Activated CD8-positive, alpha-beta T cell treated with anti-CD3 and anti-CD28 coated beads, Interleukin-2, amount 10 ng/mL, durations not matched to agents 7 days and 5 days (primary cell): ENCODE data around the gene MOGAT1. TPM values are rescaled to one million over a fixed set of nuclear protein-coding genes. Genes with fewer than 3 reads are reported as not detected.
"Not testable (repeated sequence)": the region's sequence is repeated elsewhere in the genome, so short reads cannot be mapped to it uniquely, and the experiment has no call there.

Experiments used
- ATAC-seq: fragments of 150-1000 bp; cut with Tn5 transposase; one replicate; pipeline ENCODE4 v1.10.0; 2021; ENCODE audit warnings: moderate library complexity
- CTCF ChIA-PET: fragments of 350-600 bp; sonication (Branson Sonifier 250); formaldehyde crosslinking; loops from one replicate; lab custom pipeline; 2021; ENCODE audit warnings: antibody characterized with exemption; lab: Charles Lee
- POLR2A ChIA-PET: fragments of 350-600 bp; sonication (Branson Sonifier 250); formaldehyde crosslinking; loops from one replicate; lab custom pipeline; 2021; ENCODE audit warnings: antibody characterized with exemption; lab: Charles Lee
- DNase-seq: peaks from one replicate; pipeline ENCODE4 v3.0.0-alpha.2; 2020
- H3K27ac Mint-ChIP-seq: one replicate; pipeline ENCODE4 v1.8.0; 2021; ENCODE audit warnings: mild to moderate bottlenecking, mixed read lengths
- H3K27me3 Mint-ChIP-seq: one replicate; pipeline ENCODE4 v1.8.0; 2021; ENCODE audit warnings: low read depth, mixed read lengths
- H3K36me3 Mint-ChIP-seq: one replicate; pipeline ENCODE4 v1.8.0; 2021; ENCODE audit warnings: low read depth, mixed read lengths
- H3K4me1 Mint-ChIP-seq: one replicate; pipeline ENCODE4 v1.8.0; 2021; ENCODE audit warnings: low read depth, mixed read lengths
- H3K4me3 Mint-ChIP-seq: one replicate; pipeline ENCODE4 v1.8.0; 2021; ENCODE audit warnings: mild to moderate bottlenecking, mixed read lengths
- H3K9me3 Mint-ChIP-seq: one replicate; pipeline ENCODE4 v1.8.0; 2022; ENCODE audit warnings: mixed read lengths; ENCODE audit not compliant: insufficient read depth
- total RNA-seq, 2 experiments: library from RNA; stranded (reverse); gene quantifications; one replicate each; pipeline ENCODE4 v1.2.3, GENCODE V29; 2021

Gene MOGAT1
- total RNA-seq, 2 experiments from 2014 or later: not detected

- no peaks in the 10 kb centered on the region for H3K9me3 Mint-ChIP-seq
- H3K36me3 Mint-ChIP-seq: no peaks in the 10 kb centered on the region
- H3K4me1 Mint-ChIP-seq: peaks cover 23% of the 10 kb centered on the region
- no peak overlapping the region for H3K27ac Mint-ChIP-seq
- no peak for DNase-seq
- peaks cover 36% of the 10 kb centered on the region for H3K27me3 Mint-ChIP-seq
- H3K4me3 Mint-ChIP-seq: no peak overlapping the region
- CTCF ChIA-PET: interaction anchor here (1.2 to 4.8 kb wide), 3 partner anchors 10 to 228 kb away, joined by 3 to 24 read pairs (median 5); no protein-coding TSS in a partner anchor
- ATAC-seq: no peak
- POLR2A ChIA-PET: interaction anchor here (0.6 kb wide), 1 partner anchor 42 kb away, joined by 3 read pairs; no protein-coding TSS in a partner anchor
Observed at GRCh38 chr2:222711315-222711940, 40.0 kb downstream of the MOGAT1 start.

DNA sequence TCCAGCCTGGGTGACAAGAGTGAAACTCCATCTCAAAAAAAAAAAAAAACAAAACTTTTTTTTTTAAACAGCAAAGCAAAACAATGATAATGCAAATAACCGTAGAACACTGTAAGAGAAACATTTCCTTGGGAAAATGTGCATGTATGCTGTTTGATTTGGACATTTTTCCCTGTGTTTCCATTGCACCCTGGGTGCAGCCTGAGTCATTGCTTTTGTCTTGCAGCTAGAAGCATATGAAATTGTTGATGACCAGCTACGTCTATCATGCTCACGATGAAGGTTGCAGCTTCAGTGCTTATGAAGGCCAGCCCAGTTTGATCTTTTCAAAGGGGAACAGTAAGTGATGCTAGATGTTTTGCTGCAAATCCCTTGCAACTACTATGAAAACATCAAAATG, 41.5 kb downstream of the MOGAT1 start:
- no peak for DNase-seq
- H3K9me3 Mint-ChIP-seq: no peaks in the 10 kb centered on the region
- H3K36me3 Mint-ChIP-seq: no peaks in the 10 kb centered on the region
- POLR2A ChIA-PET: no interaction called here
- H3K4me3 Mint-ChIP-seq: no peak overlapping the region
- ATAC-seq: no peak
- no peak overlapping the region for H3K27ac Mint-ChIP-seq
- CTCF ChIA-PET: interaction anchor here (1.0 to 1.4 kb wide), 3 partner anchors 9 to 259 kb away, joined by 3 to 4 read pairs (median 3); no protein-coding TSS in a partner anchor
- H3K4me1 Mint-ChIP-seq: peaks cover 12% of the 10 kb centered on the region
- peaks cover 29% of the 10 kb centered on the region for H3K27me3 Mint-ChIP-seq

DNA sequence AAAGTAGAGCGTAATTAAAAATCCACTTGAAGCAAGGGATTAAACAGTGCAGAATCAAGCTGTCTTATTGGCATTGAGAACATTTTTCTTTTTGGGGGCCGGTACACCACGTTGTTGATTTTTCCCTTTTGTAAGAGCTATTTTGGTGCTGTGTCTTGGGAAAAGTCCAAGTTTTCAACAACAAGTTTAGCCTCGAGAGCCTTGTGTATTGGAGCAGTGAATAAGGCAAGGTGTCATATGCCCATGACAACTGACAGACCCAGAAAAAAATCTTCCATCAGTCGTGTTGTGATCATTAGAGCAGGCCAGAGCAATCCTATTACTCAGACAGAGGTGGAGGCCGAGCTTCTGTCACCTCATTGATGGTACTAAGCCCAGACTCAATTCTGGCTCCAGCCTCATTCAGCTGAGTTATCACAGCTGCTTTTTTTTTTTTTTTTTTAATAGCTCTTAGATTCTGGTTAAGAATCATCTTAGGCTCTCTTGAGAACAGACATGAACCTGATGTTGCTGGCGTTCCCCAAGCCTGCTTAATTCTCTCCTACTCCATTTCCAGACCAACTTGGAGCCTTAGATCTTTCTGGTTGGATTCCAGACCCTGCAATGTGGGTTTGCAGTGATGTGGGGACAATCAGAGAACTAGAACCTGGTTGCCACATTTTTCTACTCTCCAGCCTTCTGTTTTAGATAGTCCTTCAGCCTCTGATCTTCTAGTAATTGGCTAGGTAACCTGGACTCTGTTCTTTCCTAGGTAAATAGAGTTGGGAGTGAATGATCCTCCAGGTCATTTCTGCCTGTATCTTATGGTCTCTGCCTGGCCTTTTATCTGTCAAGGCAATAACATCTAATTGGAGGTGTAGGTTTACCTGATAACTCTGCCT, 43.1 kb downstream of the MOGAT1 start:
- Mint-ChIP-seq H3K27me3 (peaks cover 23% of the 10 kb centered on the region), H3K36me3 (no peaks in the 10 kb centered on the region)

DNA sequence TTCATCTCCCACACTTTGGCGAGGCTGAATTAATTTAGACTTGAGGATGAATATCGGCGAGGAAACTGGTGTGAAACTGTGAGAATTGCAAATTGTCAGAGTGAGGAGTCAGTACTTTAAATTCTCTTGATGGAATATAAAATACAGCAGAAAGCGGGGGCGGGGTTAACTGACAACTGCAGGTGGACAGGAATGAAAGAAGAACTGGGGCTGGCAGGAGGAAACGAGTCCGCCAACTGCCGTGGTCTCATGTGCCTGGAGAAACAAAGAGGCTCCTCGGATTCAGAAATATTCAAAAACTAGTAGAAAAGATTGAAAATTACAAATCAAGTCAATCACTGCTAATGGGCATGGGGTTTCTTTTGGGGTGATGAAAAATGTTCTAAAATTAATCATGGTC, 44.3 kb downstream of the MOGAT1 start:
- CTCF ChIA-PET: no interaction called here

More for the DNA sequence above, 43.1 kb downstream of the MOGAT1 start:
- DNase-seq (no peak), ATAC-seq (no peak)
- Mint-ChIP-seq H3K27ac (no peak overlapping the region), H3K4me3 (no peak overlapping the region), H3K9me3 (no peaks in the 10 kb centered on the region), H3K4me1 (peaks cover 3% of the 10 kb centered on the region)
- ChIA-PET POLR2A (interaction anchor here (0.6 kb wide), 1 partner anchor 12 kb away, joined by 6 read pairs; no protein-coding TSS in a partner anchor), CTCF (interaction anchor here (0.6 to 1.4 kb wide), 2 partner anchors 186 to 225 kb away, joined by 3 to 4 read pairs; no protein-coding TSS in a partner anchor)

GRCh38 chr2:222719787-222720186, 48.3 kb downstream of the MOGAT1 start:
- not testable (repeated sequence) for ATAC-seq, H3K4me3 Mint-ChIP-seq

More for the DNA sequence above, 44.3 kb downstream of the MOGAT1 start:
- DNase-seq (no peak), ATAC-seq (no peak)
- H3K9me3 Mint-ChIP-seq: no peaks in the 10 kb centered on the region
- POLR2A ChIA-PET: no interaction called here
- peaks cover 3% of the 10 kb centered on the region for H3K4me1 Mint-ChIP-seq
- no peak overlapping the region for H3K4me3 Mint-ChIP-seq
- no peak overlapping the region for H3K27ac Mint-ChIP-seq
- H3K36me3 Mint-ChIP-seq: no peaks in the 10 kb centered on the region
- peaks cover 23% of the 10 kb centered on the region for H3K27me3 Mint-ChIP-seq

DNA sequence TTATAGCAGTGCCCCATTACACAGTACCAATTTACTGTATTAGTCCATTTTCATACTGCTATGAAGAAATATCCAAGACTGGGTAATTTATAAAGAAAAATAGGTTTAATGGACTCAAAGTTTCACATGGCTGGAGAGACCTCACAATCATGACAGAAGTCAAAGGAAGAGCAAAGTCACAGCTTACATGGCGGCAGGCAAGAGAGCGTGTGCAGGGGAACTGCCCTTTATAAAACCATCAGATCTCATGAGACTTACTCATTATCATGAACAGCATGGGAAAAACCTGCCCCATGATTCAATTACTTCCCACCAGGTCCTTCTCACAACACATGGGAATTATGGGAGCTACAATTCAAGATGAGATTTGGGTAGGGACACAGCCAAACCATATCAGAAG, 50.1 kb downstream of the MOGAT1 start:
- H3K4me1 Mint-ChIP-seq, H3K4me3 Mint-ChIP-seq, POLR2A ChIA-PET, ATAC-seq, H3K36me3 Mint-ChIP-seq, DNase-seq, H3K9me3 Mint-ChIP-seq, H3K27ac Mint-ChIP-seq, H3K27me3 Mint-ChIP-seq: not testable (repeated sequence)
- CTCF ChIA-PET: interaction anchor here (0.8 to 2.0 kb wide), 3 partner anchors 8 to 10 kb away, joined by 3 to 5 read pairs (median 5); no protein-coding TSS in a partner anchor

More at GRCh38 chr2:222719787-222720186, 48.3 kb downstream of the MOGAT1 start:
- POLR2A ChIA-PET, H3K27ac Mint-ChIP-seq, DNase-seq, CTCF ChIA-PET, H3K36me3 Mint-ChIP-seq, H3K27me3 Mint-ChIP-seq, H3K9me3 Mint-ChIP-seq: not testable (repeated sequence)
- peaks cover 10% of the 10 kb centered on the region for H3K4me1 Mint-ChIP-seq

DNA sequence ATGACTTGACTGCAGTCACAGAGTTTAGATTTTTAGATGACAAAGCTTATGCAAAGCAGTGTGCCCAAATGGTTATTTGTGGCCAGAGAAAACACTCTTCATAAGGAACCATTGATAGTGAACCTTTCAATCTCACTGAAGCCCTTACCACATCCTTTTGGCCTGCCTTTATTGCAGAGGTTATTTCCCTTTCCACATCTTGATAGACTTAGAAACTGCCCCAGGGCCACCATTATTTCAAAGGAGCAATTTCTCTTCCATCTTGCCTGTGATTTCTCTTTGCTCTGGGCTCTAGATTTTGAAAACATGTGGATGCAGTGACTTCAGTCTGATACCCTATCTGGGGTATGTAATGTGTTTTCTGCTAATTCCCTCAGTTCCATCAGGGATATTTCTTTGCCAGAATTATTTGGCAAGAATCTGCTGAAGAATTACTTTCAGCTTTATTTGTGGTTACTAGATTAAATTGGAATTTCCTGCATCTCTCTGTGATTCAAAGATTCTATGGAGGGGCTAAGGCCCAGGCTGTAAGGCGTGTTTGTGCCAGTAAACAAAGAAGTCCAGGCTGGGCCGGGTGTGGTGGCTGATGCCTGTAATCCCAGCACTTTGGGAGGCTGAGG, 51.0 kb downstream of the MOGAT1 start:
- Mint-ChIP-seq H3K27ac (no peak overlapping the region), H3K9me3 (no peaks in the 10 kb centered on the region), H3K36me3 (no peaks in the 10 kb centered on the region), H3K4me1 (peaks cover 7% of the 10 kb centered on the region), H3K27me3 (no peaks in the 10 kb centered on the region), H3K4me3 (no peak overlapping the region)
- no peak for ATAC-seq
- ChIA-PET POLR2A (no interaction called here), CTCF (interaction anchor here (0.8 to 2.0 kb wide), 3 partner anchors 9 to 11 kb away, joined by 3 to 5 read pairs (median 5); no protein-coding TSS in a partner anchor)
- DNase-seq: no peak

- Mint-ChIP-seq H3K36me3 (no peaks in the 10 kb centered on the region), H3K27ac (no peak overlapping the region), H3K9me3 (no peaks in the 10 kb centered on the region), H3K27me3 (no peaks in the 10 kb centered on the region), H3K4me1 (peaks cover 7% of the 10 kb centered on the region), H3K4me3 (no peak overlapping the region)
- ChIA-PET POLR2A (no interaction called here), CTCF (interaction anchor here (1.9 kb wide), 1 partner anchor 33 kb away, joined by 6 read pairs; no protein-coding TSS in a partner anchor)
- DNase-seq: no peak
- ATAC-seq: no peak
Observed at GRCh38 chr2:222724208-222724607, 52.8 kb downstream of the MOGAT1 start.

GRCh38 chr2:222728621-222729020, 57.2 kb downstream of the MOGAT1 start:
- no peak for ATAC-seq
- H3K27me3 Mint-ChIP-seq: peaks cover 13% of the 10 kb centered on the region

DNA sequence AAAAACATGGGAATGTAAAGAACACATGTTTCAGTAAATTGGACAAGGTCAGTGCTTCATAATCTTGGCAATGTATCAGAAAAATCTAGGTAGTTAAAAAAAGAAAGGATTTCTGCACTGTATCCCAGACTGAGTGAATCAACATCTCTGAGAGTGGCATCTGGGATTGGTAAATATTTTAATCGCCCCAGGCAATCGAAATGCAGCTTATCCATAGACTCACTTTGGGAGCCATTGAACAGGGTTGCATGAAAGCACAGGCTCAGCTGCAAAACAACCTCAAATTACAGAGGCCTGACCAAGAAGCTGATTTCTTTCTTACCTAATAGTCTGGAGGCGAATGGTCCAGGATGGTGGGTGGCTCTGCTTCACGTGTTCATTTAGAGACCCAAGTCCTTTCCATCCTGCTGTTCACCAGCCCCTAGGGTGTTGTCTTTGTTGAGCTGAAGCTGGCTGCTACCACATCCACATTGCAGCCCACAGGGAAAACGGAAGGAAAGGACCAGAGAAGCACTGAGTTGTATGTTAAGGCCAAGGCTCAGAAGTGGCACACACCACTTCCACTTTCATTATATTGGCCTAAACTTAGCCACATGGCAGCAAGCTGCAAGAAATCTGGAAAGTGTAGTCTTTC, 59.0 kb downstream of the MOGAT1 start:
- POLR2A ChIA-PET: interaction anchor here (0.8 kb wide), 1 partner anchor 27 kb away, joined by 3 read pairs; no protein-coding TSS in a partner anchor
- CTCF ChIA-PET: interaction anchor here (1.0 to 1.4 kb wide), 3 partner anchors 8 to 23 kb away, joined by 3 to 5 read pairs (median 4); no protein-coding TSS in a partner anchor
- peak; percentile 47 for ATAC-seq
- H3K4me3 Mint-ChIP-seq: no peak overlapping the region
- H3K4me1 Mint-ChIP-seq: peaks cover 11% of the 10 kb centered on the region
- H3K36me3 Mint-ChIP-seq: no peaks in the 10 kb centered on the region
- H3K27ac Mint-ChIP-seq: no peak overlapping the region
- H3K9me3 Mint-ChIP-seq: no peaks in the 10 kb centered on the region
- DNase-seq: peak; percentile 34
- H3K27me3 Mint-ChIP-seq: peaks cover 15% of the 10 kb centered on the region

More at GRCh38 chr2:222728621-222729020, 57.2 kb downstream of the MOGAT1 start:
- peaks cover 11% of the 10 kb centered on the region for H3K4me1 Mint-ChIP-seq
- no peak for DNase-seq
- no peaks in the 10 kb centered on the region for H3K9me3 Mint-ChIP-seq
- CTCF ChIA-PET: interaction anchor here (1.4 kb wide), 1 partner anchor 21 kb away, joined by 3 read pairs; no protein-coding TSS in a partner anchor
- H3K4me3 Mint-ChIP-seq: no peak overlapping the region
- no peak overlapping the region for H3K27ac Mint-ChIP-seq
- H3K36me3 Mint-ChIP-seq: no peaks in the 10 kb centered on the region
- POLR2A ChIA-PET: no interaction called here
